ENCODE results near the gene RAD51B.
A peak's percentile ranks its signal among the peaks of the same experiment; 100 is the strongest.
"Not testable (repeated sequence)": the region's sequence is repeated elsewhere in the genome, so short reads cannot be mapped to it uniquely, and the experiment has no call there.

Gene RAD51B

GRCh38 chr14:68085742-68086141, 266.2 kb downstream of the RAD51B start:
- DNase-seq: no peak

- no peak for DNase-seq
Measured at GRCh38 chr14:68088451-68088854, 268.9 kb downstream of the RAD51B start.

GRCh38 chr14:68089146-68089731, 269.7 kb downstream of the RAD51B start:
- DNase-seq: no peak

DNA sequence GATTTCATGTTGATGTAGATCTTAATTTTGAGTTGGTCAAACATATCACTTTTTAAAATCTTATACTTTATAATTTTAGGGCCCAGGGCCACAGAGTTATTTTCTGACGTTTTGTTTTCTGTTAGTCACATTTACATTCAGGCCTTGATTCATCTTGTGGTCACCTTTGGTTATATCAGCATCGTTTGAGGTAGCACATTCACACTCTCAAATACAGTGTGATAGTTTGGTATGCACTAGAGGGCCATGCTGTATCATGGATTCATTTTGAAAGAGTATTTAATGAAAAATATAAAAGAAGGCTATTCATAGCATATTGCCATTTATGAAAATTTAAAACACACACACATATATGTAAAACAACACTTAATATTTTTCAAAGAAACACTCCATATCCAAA, 274.6 kb downstream of the RAD51B start:
- DNase-seq: no peak

GRCh38 chr14:68094752-68095151, 275.2 kb downstream of the RAD51B start:
- DNase-seq: no peak

DNA sequence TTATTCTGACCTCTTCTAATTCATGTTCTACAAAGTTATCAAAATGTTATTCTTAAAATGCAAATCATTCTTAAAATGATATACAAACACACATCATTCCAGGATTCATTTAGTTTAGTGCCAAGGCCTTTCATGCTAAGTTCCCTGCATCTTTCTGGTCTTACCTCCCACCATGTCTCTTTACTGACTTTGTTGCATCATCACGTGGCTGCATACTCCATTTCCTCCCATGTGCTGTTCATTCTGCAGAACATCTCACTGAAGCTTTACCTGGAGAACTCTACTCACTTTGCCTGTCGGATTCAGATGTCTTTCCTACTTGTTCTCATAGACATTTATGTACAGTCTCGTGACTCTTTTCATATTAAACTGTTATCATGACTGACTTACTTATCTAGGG, 278.1 kb downstream of the RAD51B start:
- no peak for DNase-seq

DNA sequence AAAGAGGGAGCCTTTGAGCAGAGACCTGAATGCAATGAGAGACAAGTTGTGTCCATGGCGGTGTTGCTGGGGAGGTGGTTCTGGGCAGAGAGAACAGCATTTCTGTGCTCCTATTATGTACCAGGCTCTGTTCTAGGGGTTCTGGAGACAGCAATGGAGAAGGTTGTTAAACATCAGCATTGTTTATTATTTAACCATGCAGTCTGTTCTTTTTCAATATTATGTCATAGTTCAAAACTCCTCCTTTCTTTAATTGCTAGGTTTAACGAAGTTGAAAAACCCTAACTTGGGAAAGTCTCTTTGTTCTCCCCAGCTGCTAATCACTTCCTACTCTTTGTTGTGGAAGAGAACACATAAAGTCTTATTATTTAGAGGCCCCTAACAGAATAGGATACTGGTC, 279.3 kb downstream of the RAD51B start:
- no peak for DNase-seq

DNA sequence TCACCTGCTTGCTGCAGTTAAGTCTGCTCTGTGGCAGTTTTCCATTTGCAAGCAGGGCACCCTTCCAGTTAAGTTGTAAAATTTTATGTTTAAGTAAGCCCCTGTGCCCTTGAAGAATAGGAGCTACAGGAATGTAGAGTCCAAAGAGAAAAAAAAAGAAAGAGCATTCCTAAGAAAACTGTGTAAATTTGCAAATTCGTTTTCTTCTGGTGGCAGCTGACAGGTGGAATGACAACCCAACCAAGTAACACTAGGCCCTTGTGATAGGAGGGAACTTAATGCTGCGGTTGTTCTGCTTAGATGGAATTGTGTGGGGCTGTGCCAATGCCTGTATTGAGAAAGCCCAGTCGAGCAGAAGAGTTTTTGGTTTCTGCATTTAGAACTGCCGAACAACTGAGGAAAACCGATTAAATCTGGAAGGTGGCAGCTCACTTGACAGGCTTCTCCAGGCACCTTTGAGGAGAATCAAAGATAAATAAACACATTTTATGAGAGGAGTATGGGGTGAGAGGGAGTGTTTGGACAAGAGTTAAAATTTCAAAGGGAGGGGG, 280.0 kb downstream of the RAD51B start:
- no peak for DNase-seq

GRCh38 chr14:68101715-68102301, 282.2 kb downstream of the RAD51B start:
- not testable (repeated sequence) for DNase-seq

DNA sequence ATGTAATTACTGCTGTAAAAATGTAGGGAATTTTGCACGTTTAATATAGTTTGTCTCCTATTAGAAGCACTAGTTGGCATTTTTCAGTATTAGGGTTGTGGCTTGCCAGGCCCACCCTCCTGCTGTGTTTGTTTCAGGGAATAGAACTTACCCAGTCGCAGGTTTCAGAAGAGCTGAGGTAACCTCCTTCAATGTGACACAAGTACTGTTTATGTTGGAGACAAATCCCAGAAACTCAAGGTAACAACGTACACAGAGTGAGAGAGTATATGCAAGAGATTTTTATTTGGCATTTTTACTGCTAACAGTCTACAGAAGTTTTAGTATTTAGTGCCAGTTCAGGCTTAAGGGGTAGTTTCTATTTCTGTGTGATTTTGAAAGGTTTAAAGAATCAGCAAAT, 284.3 kb downstream of the RAD51B start:
- no peak for DNase-seq

GRCh38 chr14:68104518-68104917, 284.9 kb downstream of the RAD51B start:
- no peak for DNase-seq

GRCh38 chr14:68105816-68106215, 286.2 kb downstream of the RAD51B start:
- no peak for DNase-seq

DNA sequence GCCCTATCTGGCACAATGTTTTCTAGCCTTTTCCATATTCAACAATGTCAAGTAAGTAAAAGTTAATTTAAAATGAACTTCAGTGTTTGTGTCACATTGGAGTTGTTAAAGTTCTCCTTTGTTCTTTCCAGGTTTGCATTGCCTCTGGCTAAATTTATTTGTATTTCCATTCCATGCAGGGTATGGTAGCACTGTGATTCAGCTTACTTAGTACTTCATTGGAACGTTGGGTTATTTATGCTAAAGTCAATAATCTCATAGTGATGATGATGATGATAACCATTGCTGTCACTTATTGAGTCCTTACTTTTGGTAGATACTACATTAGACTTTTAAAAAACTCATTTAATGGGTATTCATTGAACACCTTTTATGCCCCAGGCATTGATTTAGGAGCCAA, 286.9 kb downstream of the RAD51B start:
- no peak for DNase-seq

- DNase-seq: no peak
Measured at GRCh38 chr14:68106905-68107304, 287.3 kb downstream of the RAD51B start.

GRCh38 chr14:68109132-68109900, 289.7 kb downstream of the RAD51B start:
- DNase-seq: no peak

DNA sequence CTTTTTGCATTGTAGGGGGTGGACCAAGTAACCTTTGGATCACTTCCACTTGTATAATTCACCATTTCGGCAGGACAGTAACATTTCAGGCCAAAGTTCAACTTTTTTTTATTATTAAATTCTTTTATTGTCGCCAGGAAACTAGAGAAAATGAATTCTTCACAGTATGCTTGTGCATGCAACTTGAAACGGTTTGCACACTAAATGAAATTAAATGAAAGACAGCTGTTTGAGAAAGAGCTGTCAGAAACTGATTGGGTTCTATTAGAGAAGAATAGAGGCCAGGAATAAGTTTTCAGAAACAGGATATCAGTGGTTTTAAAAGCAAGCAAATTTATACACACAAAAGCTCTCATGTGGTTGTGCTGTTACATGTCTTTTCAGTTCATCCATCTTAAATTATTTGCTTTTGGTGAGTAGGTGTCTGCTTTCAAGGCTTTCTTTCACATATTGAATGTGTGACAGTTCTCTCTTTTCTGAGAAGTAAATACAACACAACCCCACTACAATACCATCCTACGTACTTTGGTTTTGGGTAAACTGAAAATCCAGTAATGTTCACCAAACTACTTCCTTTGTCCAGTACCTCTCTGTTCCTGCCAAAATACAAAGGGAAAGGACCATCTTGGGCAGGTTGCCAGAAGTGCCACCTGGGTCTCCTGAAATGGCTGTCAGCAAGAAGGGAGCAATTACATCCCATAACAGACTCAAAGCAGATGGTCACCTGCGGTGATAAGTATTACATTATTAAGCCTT, 291.7 kb downstream of the RAD51B start:
- DNase-seq: peak; percentile 82

GRCh38 chr14:68111853-68112270, 292.3 kb downstream of the RAD51B start:
- no peak for DNase-seq

DNA sequence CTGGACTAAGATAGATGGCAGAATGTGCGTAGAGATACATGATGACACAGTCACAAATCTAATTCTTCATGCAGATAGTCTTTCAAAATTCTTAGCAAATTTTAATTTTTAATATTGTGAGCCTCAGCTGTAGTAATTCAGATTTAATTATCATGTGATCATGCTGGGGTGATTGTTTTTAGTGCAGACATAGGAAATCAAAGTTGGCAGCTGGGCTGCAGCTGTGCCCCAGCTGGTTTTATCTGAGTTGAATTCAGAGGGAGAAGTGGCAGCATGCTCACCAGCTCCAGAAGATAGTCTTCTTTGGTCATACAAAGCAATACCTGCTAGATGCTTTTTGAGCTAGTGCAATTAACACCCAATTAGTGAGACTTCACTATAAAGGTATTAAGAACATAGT, 292.9 kb downstream of the RAD51B start:
- no peak for DNase-seq

DNA sequence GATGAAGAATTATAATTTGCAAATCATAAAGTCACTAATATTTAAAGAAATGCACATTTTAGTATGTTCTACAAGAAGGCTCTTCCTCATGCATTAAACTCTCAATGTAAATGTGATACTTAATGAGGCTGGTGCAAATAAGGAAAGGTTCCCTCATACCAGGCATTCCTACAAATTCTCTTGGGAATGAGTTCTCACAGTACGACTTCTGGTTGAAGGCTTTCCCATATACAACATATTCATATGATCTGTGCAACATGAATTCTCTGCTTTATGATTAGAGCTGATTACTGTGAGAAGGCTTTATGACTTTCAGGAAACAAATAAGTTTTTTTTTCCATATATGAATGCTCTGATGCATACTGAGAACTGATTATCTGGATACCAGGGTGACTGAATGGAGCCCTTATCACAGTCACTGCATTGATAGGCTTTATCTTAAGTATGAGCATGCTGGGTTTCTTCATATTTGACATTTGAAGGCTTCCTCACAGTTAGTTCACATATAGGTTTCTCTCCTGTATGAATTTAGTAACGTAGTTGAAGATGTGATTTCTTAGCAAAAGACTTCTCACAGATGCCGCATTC, 293.9 kb downstream of the RAD51B start:
- no peak for DNase-seq

DNA sequence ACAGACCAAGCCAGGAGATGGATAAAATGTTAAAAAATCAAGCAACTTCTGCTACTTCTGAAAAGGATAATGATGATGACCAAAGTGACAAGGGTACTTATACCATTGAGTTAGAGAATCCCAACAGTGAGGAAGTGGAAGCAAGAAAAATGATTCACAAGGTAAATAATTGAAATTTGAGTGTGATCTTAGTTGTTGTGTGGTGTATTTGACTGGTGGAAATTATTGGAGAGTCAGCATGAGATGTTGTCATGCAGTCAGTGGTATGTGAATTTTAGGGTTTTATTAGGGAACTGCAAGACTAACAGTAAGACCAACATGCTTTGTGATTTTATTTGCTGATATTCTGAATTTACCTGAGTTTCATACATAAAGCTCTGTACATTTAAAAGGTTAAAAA, 296.4 kb downstream of the RAD51B start:
- not testable (repeated sequence) for DNase-seq

DNA sequence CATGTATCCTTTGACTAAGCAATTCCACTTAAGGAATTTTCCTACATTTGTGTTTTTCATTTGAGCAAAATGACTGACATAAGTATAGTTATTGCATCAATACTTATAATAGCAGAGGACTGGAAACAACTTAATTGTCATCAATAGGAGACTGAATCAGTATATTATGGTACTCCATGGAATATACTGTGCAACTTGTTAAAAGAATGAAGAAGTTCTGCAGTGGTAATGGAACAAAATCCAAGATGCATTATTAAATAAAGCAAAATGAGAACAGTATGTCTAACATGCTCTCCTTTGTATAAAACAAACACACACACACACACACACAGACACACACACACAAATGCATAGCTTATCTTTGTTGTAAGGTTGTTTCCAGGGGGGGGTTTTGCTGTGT, 303.1 kb downstream of the RAD51B start:
- no peak for DNase-seq

GRCh38 chr14:68124050-68124449, 304.5 kb downstream of the RAD51B start:
- no peak for DNase-seq
